ENCODE results near the gene AP4B1. TPM values are rescaled to one million over a fixed set of nuclear protein-coding genes. Genes with fewer than 3 reads are reported as not detected.
A peak's percentile ranks its signal among the peaks of the same experiment; 100 is the strongest.
"Not testable (repeated sequence)": the region's sequence is repeated elsewhere in the genome, so short reads cannot be mapped to it uniquely, and the experiment has no call there.

Gene AP4B1
- total RNA-seq, 1 experiment from 2014 or later = 20.4 TPM

- H3K27ac Mint-ChIP-seq (ENCODE audit: low read depth, unreplicated experiment) = peak overlapping the region; percentile 19
- H3K4me3 Mint-ChIP-seq (ENCODE audit: unreplicated experiment) = no peak overlapping the region
- intact Hi-C loops (cut with micrococcal nuclease) = no loop called here
- BruUV-seq (replicated peaks) = no TSS peak
- DNase-seq (ENCODE audit: unreplicated experiment) = no peak
- no peaks in the 10 kb centered on the region for H3K9me3 Mint-ChIP-seq (ENCODE audit: unreplicated experiment)
- no peaks in the 10 kb centered on the region for H3K27me3 Mint-ChIP-seq (ENCODE audit: insufficient read depth, unreplicated experiment)
- ChIA-PET POLR2A (interaction anchor here (0.6 to 1.6 kb wide), 2 partner anchors 11 to 812 kb away, joined by 5 read pairs; no protein-coding TSS in a partner anchor), CTCF (interaction anchor here (0.8 to 2.6 kb wide), 3 partner anchors 13 to 25 kb away, joined by 3 to 9 read pairs (median 5); no protein-coding TSS in a partner anchor)
- TF ChIP-seq CTCF (IDR thresholded peaks at IDR 0.05; ENCODE audit: unreplicated experiment) = no peak
- H3K36me3 Mint-ChIP-seq (ENCODE audit: insufficient read depth, unreplicated experiment) = no peaks in the 10 kb centered on the region
- peaks cover 18% of the 10 kb centered on the region for H3K4me1 Mint-ChIP-seq (ENCODE audit: insufficient read depth, unreplicated experiment)
Observed at GRCh38 chr1:113856401-113856790, 48.2 kb downstream of the AP4B1 start.

GRCh38 chr1:113855630-113856400, 48.8 kb downstream of the AP4B1 start:
- H3K9me3 Mint-ChIP-seq (ENCODE audit: unreplicated experiment) = no peaks in the 10 kb centered on the region
- no peaks in the 10 kb centered on the region for H3K27me3 Mint-ChIP-seq (ENCODE audit: insufficient read depth, unreplicated experiment)
- intact Hi-C loops (cut with micrococcal nuclease) = no loop called here
- no peaks in the 10 kb centered on the region for H3K36me3 Mint-ChIP-seq (ENCODE audit: insufficient read depth, unreplicated experiment)
- peak overlapping the region; percentile 19 for H3K27ac Mint-ChIP-seq (ENCODE audit: low read depth, unreplicated experiment)
- CTCF ChIA-PET = interaction anchor here (0.8 to 2.6 kb wide), 4 partner anchors 14 to 30 kb away, joined by 3 to 9 read pairs (median 4); no protein-coding TSS in a partner anchor
- no peak for DNase-seq (ENCODE audit: unreplicated experiment)
- peaks cover 12% of the 10 kb centered on the region for H3K4me1 Mint-ChIP-seq (ENCODE audit: insufficient read depth, unreplicated experiment)
- no TSS peak for BruUV-seq (replicated peaks)
- no peak for TF ChIP-seq CTCF (IDR thresholded peaks at IDR 0.05; ENCODE audit: unreplicated experiment)
- H3K4me3 Mint-ChIP-seq (ENCODE audit: unreplicated experiment) = no peak overlapping the region
- POLR2A ChIA-PET = interaction anchor here (1.6 kb wide), 1 partner anchor 11 kb away, joined by 5 read pairs; no protein-coding TSS in a partner anchor

GRCh38 chr1:113854234-113854633, 50.4 kb downstream of the AP4B1 start:
- intact Hi-C loops (cut with micrococcal nuclease) = no loop called here
- POLR2A ChIA-PET = no interaction called here
- CTCF ChIA-PET = interaction anchor here (0.6 kb wide), 1 partner anchor 54 kb away, joined by 3 read pairs; no protein-coding TSS in a partner anchor
- Mint-ChIP-seq H3K4me1 (ENCODE audit: insufficient read depth, unreplicated experiment) (peaks cover 10% of the 10 kb centered on the region), H3K36me3 (ENCODE audit: insufficient read depth, unreplicated experiment) (no peaks in the 10 kb centered on the region), H3K4me3 (ENCODE audit: unreplicated experiment) (no peak overlapping the region), H3K27me3 (ENCODE audit: insufficient read depth, unreplicated experiment) (no peaks in the 10 kb centered on the region), H3K27ac (ENCODE audit: low read depth, unreplicated experiment) (no peak overlapping the region), H3K9me3 (ENCODE audit: unreplicated experiment) (no peaks in the 10 kb centered on the region)
- DNase-seq (ENCODE audit: unreplicated experiment) = no peak
- TF ChIP-seq CTCF (IDR thresholded peaks at IDR 0.05; ENCODE audit: unreplicated experiment) = no peak
- no TSS peak for BruUV-seq (replicated peaks)

- DNase-seq (ENCODE audit: unreplicated experiment); H3K27me3 Mint-ChIP-seq (ENCODE audit: insufficient read depth, unreplicated experiment); POLR2A ChIA-PET; H3K4me1 Mint-ChIP-seq (ENCODE audit: insufficient read depth, unreplicated experiment); H3K9me3 Mint-ChIP-seq (ENCODE audit: unreplicated experiment); BruUV-seq (replicated peaks); H3K4me3 Mint-ChIP-seq (ENCODE audit: unreplicated experiment); H3K36me3 Mint-ChIP-seq (ENCODE audit: insufficient read depth, unreplicated experiment); intact Hi-C loops (cut with micrococcal nuclease); H3K27ac Mint-ChIP-seq (ENCODE audit: low read depth, unreplicated experiment): not testable (repeated sequence)
- CTCF ChIA-PET = interaction anchor here (1.2 kb wide), 1 partner anchor 17 kb away, joined by 4 read pairs; no protein-coding TSS in a partner anchor
Observed at GRCh38 chr1:113852694-113853093, 51.9 kb downstream of the AP4B1 start.

Data from MCF 10A (cell line).